ENCODE results near the gene SNCG. TPM values are rescaled to one million over a fixed set of nuclear protein-coding genes. Genes with fewer than 3 reads are reported as not detected.

SNCG gene
- 111 and 131 TPM in 2 replicates for total RNA-seq

GRCh38 chr10:86958116-86958900 is at the start of gene SNCG:
Gene SNCG, plus strand, starts transcription at chr10:86958599. Its CDS starts 99 bp downstream, at chr10:86958698.

GRCh38 chr10:86957471-86958115 is 806 bp upstream of the SNCG start, which contains the start of gene MMRN2:
Gene MMRN2, minus strand, starts transcription at chr10:86957615. Its CDS starts 74 bp downstream, at chr10:86957541.

GRCh38 chr10:86968271-86968993 is 10.0 kb downstream of the SNCG start, which contains the start of gene ADIRF:
Gene ADIRF, plus strand, starts transcription at chr10:86968482. Its CDS starts 63 bp downstream, at chr10:86968545.

Other genes with a start within 250 kb of the SNCG start
- gene BMPR1A, start 202.0 kb upstream of the SNCG start, total RNA-seq: 0.16 and 0.19 TPM in 2 replicates
- 203 and 292 TPM in 2 replicates for gene MMRN2, start 984 bp upstream of the SNCG start, total RNA-seq
- 16.2 and 28.5 TPM in 2 replicates for gene ADIRF, start 9.9 kb downstream of the SNCG start, total RNA-seq
- not detected in 2 replicates for gene FAM25A, start 61.7 kb downstream of the SNCG start, total RNA-seq
- gene GLUD1, start 136.2 kb downstream of the SNCG start, total RNA-seq: 150 and 181 TPM in 2 replicates
- 16.4 and 22.8 TPM in 2 replicates for gene SHLD2, start 136.6 kb downstream of the SNCG start, total RNA-seq